ENCODE results near the gene AMDHD2. TPM values are rescaled to one million over a fixed set of nuclear protein-coding genes. Genes with fewer than 3 reads are reported as not detected.
"Not testable (repeated sequence)": the region's sequence is repeated elsewhere in the genome, so short reads cannot be mapped to it uniquely, and the experiment has no call there.

Gene AMDHD2
- total RNA-seq, 2 experiments from 2014 or later, result 45.8 to 60.7 TPM

- H3K36me3 Mint-ChIP-seq (ENCODE audit: low read depth), result peaks cover 6% of the 10 kb centered on the region
- H3K27me3 Mint-ChIP-seq, result no peaks in the 10 kb centered on the region
- H3K27ac Mint-ChIP-seq, result no peak overlapping the region
- peaks cover 24% of the 10 kb centered on the region for H3K4me1 Mint-ChIP-seq
- DNase-seq, result no peak
- H3K4me3 Mint-ChIP-seq, result no peak overlapping the region
- no peaks in the 10 kb centered on the region for H3K9me3 Mint-ChIP-seq
- ChIA-PET CTCF (interaction anchor here (1.6 to 1.7 kb wide), 2 partner anchors 9 to 13 kb away, joined by 3 to 4 read pairs; partner anchors contain the start of gene AMDHD2), POLR2A (no interaction called here)
Observed at GRCh38 chr16:2529061-2529931, 9.1 kb downstream of the AMDHD2 start.

- H3K36me3 Mint-ChIP-seq (ENCODE audit: low read depth), result no peaks in the 10 kb centered on the region
- ChIA-PET POLR2A (interaction anchor here (0.9 kb wide), 1 partner anchor 10 kb away, joined by 4 read pairs; the partner anchor contains the start of gene AMDHD2), CTCF (interaction anchor here (1.7 kb wide), 1 partner anchor 10 kb away, joined by 3 read pairs; the partner anchor contains the start of gene AMDHD2)
- no peak overlapping the region for H3K4me3 Mint-ChIP-seq
- H3K9me3 Mint-ChIP-seq, result no peaks in the 10 kb centered on the region
- no peak for DNase-seq
- H3K4me1 Mint-ChIP-seq, result peaks cover 23% of the 10 kb centered on the region
- H3K27me3 Mint-ChIP-seq, result no peaks in the 10 kb centered on the region
- H3K27ac Mint-ChIP-seq, result peak overlapping the region; percentile 70
Observed at GRCh38 chr16:2529961-2530628, 9.9 kb downstream of the AMDHD2 start.

- Mint-ChIP-seq H3K4me3 (peak overlapping the region; percentile 90), H3K27ac (peak overlapping the region; percentile 99), H3K9me3 (no peaks in the 10 kb centered on the region), H3K27me3 (no peaks in the 10 kb centered on the region), H3K4me1 (peaks cover 23% of the 10 kb centered on the region), H3K36me3 (ENCODE audit: low read depth) (no peaks in the 10 kb centered on the region)
- POLR2A ChIA-PET, result interaction anchor here (0.9 kb wide), 1 partner anchor 10 kb away, joined by 4 read pairs; the partner anchor contains the start of gene AMDHD2
- DNase-seq, result no peak
- CTCF ChIA-PET, result interaction anchor here (0.8 kb wide), 1 partner anchor 12 kb away, joined by 3 read pairs; no protein-coding TSS in a partner anchor
Observed at GRCh38 chr16:2530629-2531318, 10.6 kb downstream of the AMDHD2 start.

- POLR2A ChIA-PET, result interaction anchor here (0.9 kb wide), 1 partner anchor 11 kb away, joined by 4 read pairs; the partner anchor contains the start of gene AMDHD2
- Mint-ChIP-seq H3K27me3 (no peaks in the 10 kb centered on the region), H3K36me3 (ENCODE audit: low read depth) (no peaks in the 10 kb centered on the region), H3K9me3 (no peaks in the 10 kb centered on the region), H3K27ac (peak within 1 kb of the TSS; percentile 99), H3K4me3 (peak within 1 kb of the TSS; percentile 90), H3K4me1 (peaks cover 23% of the 10 kb centered on the region)
- CTCF ChIA-PET, result interaction anchor here (0.8 kb wide), 1 partner anchor 13 kb away, joined by 3 read pairs; no protein-coding TSS in a partner anchor
- DNase-seq, result no peak
Observed at GRCh38 chr16:2531371-2531695, 11.2 kb downstream of the AMDHD2 start, which contains the start of gene CEMP1. Gene CEMP1, minus strand, starts transcription at chr16:2531408. Its CDS starts 335 bp downstream, at chr16:2531073.

GRCh38 chr16:2531696-2532493 is 11.7 kb downstream of the AMDHD2 start:
- no peaks in the 10 kb centered on the region for H3K9me3 Mint-ChIP-seq
- POLR2A ChIA-PET, result interaction anchor here (1.5 kb wide), 1 partner anchor 11 kb away, joined by 7 read pairs; the partner anchor contains the start of gene AMDHD2
- H3K27me3 Mint-ChIP-seq, result no peaks in the 10 kb centered on the region
- peak; percentile 98 for DNase-seq
- peak overlapping the region; percentile 90 for H3K4me3 Mint-ChIP-seq
- CTCF ChIA-PET, result interaction anchor here (1.4 kb wide), 1 partner anchor 12 kb away, joined by 7 read pairs; the partner anchor contains the start of gene AMDHD2
- no peaks in the 10 kb centered on the region for H3K36me3 Mint-ChIP-seq (ENCODE audit: low read depth)
- H3K4me1 Mint-ChIP-seq, result peaks cover 27% of the 10 kb centered on the region
- H3K27ac Mint-ChIP-seq, result peak overlapping the region; percentile 99

- ChIA-PET POLR2A (interaction anchor here (0.6 to 1.5 kb wide), 2 partner anchors 12 to 177 kb away, joined by 3 to 7 read pairs; partner anchors contain the start of gene AMDHD2), CTCF (interaction anchor here (1.1 to 1.4 kb wide), 2 partner anchors 12 to 60 kb away, joined by 4 to 7 read pairs; partner anchors contain the start of gene AMDHD2)
- H3K9me3 Mint-ChIP-seq, result no peaks in the 10 kb centered on the region
- peaks cover 31% of the 10 kb centered on the region for H3K4me1 Mint-ChIP-seq
- peak overlapping the region; percentile 90 for H3K4me3 Mint-ChIP-seq
- peak; percentile 61 for DNase-seq
- no peaks in the 10 kb centered on the region for H3K36me3 Mint-ChIP-seq (ENCODE audit: low read depth)
- H3K27me3 Mint-ChIP-seq, result no peaks in the 10 kb centered on the region
- H3K27ac Mint-ChIP-seq, result peak overlapping the region; percentile 99
Observed at GRCh38 chr16:2532494-2533141, 12.4 kb downstream of the AMDHD2 start.

- H3K27ac Mint-ChIP-seq, result peak overlapping the region; percentile 99
- peaks cover 31% of the 10 kb centered on the region for H3K4me1 Mint-ChIP-seq
- DNase-seq; H3K27me3 Mint-ChIP-seq; H3K9me3 Mint-ChIP-seq; H3K36me3 Mint-ChIP-seq (ENCODE audit: low read depth): not testable (repeated sequence)
- ChIA-PET POLR2A (interaction anchor here (0.6 to 1.5 kb wide), 2 partner anchors 13 to 178 kb away, joined by 3 to 7 read pairs; partner anchors contain the start of gene AMDHD2), CTCF (interaction anchor here (1.1 to 1.4 kb wide), 2 partner anchors 13 to 60 kb away, joined by 4 to 7 read pairs; partner anchors contain the start of gene AMDHD2)
- H3K4me3 Mint-ChIP-seq, result peak overlapping the region; percentile 90
Observed at GRCh38 chr16:2533142-2533755, 13.1 kb downstream of the AMDHD2 start.

- Mint-ChIP-seq H3K4me3 (peak overlapping the region; percentile 48), H3K27me3 (no peaks in the 10 kb centered on the region), H3K9me3 (no peaks in the 10 kb centered on the region), H3K4me1 (peaks cover 34% of the 10 kb centered on the region), H3K36me3 (ENCODE audit: low read depth) (peaks cover 2% of the 10 kb centered on the region), H3K27ac (peak overlapping the region; percentile 99)
- CTCF ChIA-PET, result interaction anchor here (1.1 kb wide), 1 partner anchor 59 kb away, joined by 4 read pairs; no protein-coding TSS in a partner anchor
- no peak for DNase-seq
- POLR2A ChIA-PET, result no interaction called here
Observed at GRCh38 chr16:2533912-2534311, 13.7 kb downstream of the AMDHD2 start.

GRCh38 chr16:2534335-2534734 is 14.2 kb downstream of the AMDHD2 start:
- POLR2A ChIA-PET; DNase-seq; H3K36me3 Mint-ChIP-seq (ENCODE audit: low read depth); H3K4me3 Mint-ChIP-seq; H3K27me3 Mint-ChIP-seq; H3K9me3 Mint-ChIP-seq: not testable (repeated sequence)
- Mint-ChIP-seq H3K4me1 (peaks cover 37% of the 10 kb centered on the region), H3K27ac (peak overlapping the region; percentile 99)
- CTCF ChIA-PET, result interaction anchor here (0.7 kb wide), 1 partner anchor 1925 kb away, joined by 6 read pairs; no protein-coding TSS in a partner anchor

GRCh38 chr16:2535625-2536013 is 15.4 kb downstream of the AMDHD2 start:
- Mint-ChIP-seq H3K27me3 (no peaks in the 10 kb centered on the region), H3K4me1 (peaks cover 48% of the 10 kb centered on the region), H3K27ac (peak overlapping the region; percentile 68), H3K4me3 (no peak overlapping the region), H3K36me3 (ENCODE audit: low read depth) (peaks cover 2% of the 10 kb centered on the region), H3K9me3 (no peaks in the 10 kb centered on the region)
- ChIA-PET POLR2A (no interaction called here), CTCF (interaction anchor here (0.6 kb wide), 1 partner anchor 15 kb away, joined by 3 read pairs; no protein-coding TSS in a partner anchor)
- no peak for DNase-seq

All from activated CD4-positive, alpha-beta T cell treated with anti-CD3 and anti-CD28 coated beads, Interleukin-2, amount 10 ng/mL, durations not matched to agents 7 days and 5 days (primary cell).